GM18519 (cell line): ENCODE data around the gene NQO2.
"Not testable (repeated sequence)": the region's sequence is repeated elsewhere in the genome, so short reads cannot be mapped to it uniquely, and the experiment has no call there.

Experiments
- ATAC-seq: cut with Tn5 transposase; IDR thresholded peaks from one replicate; pipeline ENCODE4 v1.9.1; 2021; ENCODE audit warnings: mild to moderate bottlenecking, moderate library complexity; ENCODE audit not compliant: unreplicated experiment, low FRiP score

NQO2 gene

DNA sequence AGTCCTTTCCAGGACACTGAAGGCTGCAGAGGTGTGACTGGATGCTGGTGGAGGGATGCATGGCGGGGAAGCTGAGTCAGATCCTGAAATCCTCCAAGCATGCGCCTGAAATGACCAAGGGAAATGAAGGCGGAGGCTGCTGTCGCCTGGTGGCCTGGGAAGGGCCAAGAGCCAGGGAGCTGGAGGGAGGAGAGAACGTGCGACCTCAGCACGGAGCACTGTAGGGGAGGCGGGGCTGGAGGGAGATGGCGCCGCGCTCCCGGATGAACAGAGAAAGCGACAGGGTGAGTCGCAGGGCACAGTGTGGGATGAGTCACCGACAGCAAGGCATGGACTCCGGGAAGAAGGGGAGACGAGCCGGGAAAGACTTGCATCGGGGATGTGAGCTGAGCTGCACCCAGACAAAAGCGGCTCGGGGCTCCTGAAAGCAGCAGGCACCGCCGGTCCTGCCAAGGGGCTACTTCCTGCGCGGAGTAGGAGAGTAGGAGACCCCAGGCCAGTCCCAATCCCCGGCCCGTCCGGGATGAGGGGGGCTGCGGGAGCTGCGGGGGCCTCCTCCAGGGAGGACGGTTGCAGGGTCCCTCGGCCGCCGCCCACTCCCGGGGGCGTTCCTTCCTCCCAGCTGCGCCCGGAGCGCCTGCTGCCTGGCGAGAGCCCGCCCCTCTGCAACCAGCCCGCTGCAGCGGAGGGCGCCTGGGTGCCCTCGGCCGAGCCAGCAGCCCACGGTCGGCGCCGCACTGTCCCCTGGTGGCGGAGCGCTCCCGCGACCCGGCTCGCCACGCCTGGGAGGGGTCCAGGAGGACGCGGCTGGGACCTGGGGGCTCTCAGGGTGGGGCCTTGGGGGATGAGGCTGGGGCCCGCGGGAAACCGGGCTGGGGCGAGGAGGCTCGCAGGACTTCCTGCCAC is 11.0 kb upstream of the NQO2 start:
- peak; percentile 43 for ATAC-seq

DNA sequence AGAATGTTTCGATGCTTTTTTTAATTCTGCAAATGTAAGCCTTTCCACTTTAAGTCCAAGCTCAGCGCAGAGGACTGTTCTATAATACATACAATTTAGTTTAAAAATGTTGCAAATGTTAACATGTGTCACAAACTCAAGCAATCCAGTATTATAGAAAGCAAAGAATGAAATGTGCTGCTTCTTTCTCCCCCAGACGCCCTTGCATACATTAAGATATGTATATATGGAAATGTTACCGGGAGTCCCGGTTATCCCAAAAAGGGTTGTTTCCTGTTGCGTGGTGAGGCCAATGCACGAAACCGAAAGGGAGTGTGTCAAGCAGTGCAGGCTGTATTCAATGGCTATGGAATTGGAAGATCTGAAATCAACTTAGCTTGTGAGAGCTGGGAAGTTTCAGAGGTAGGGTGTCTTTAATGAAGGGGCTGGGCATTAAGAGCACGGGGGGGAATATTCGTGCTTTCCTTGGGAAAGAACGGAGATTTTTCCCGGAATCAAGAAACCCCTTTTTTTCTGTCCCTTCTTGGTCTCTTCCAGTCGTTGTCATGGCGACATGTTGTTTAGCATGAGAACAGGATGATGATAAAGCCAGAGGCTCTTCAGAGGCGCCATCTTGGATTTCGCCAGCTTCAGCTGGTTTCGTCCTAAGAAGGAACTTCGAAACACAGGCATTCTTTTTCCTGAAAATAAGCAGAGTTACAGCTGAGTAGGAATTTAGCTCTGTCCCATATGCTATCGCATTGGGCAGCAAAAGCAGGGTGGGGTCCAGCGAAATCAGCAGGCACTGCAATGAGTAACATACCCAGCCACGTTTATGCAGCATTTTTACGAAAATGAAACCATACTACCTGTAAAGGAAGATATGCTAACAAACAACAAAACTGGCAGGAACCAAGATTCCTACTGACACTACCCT is 10.1 kb upstream of the NQO2 start:
- ATAC-seq: peak; percentile 46

DNA sequence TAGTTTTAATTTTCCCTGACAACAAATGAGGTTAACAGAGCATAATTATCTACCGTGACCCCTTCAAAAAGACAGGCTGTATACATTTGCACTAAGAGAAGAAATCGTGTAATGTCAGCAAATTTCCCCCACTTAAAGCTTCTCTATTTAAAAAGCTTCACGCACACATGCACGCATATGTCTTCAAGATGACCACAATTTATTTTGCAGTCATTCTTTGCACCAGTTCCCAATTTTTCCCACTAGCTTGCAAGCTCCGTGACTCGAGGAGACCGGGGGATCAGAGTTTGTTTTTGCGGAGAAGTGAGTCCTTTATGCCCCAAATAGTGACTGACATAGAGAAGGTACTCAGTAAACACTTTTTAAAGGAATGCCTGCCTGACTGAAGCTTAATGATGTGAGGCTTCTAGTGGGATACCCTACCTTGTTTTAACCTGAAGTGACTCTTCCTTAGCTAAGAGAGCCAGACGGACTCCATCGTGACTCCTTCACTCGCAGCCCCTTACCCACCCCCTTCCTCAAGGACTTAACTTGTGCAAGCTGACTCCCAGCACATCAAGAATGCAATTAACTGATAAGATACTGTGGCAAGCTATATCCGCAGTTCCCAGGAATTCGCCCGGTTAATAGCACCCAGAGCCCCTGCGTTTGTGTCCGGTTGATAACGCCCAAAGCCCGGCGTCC is 9.3 kb upstream of the NQO2 start:
- ATAC-seq: no peak

DNA sequence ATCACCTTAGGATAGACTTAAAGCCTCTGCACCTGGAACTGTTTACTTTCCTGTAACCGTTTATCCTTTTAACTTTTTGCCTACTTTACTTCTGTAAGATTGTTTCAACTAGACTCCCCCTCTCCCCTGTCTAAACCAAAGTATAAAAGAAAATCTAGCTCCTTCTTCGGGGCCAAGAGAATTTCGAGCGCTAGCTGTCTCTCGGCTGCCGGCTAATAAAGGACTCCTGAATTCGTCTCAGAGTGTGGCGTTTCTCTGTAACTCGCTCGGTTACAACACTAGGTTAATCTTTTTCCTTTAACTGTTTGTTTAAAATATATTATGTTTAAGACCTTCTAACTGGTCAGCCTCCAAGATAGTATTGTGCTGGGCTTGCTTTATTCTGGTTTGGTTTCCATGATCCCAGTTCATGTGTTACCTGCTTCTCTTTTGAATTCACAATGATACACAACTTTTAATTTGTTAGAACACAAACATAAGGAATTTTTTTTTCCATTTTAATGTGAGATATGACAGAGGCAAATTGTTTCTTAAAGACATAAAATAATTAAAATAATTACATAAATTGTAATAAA is 8.7 kb upstream of the NQO2 start:
- ATAC-seq: no peak

DNA sequence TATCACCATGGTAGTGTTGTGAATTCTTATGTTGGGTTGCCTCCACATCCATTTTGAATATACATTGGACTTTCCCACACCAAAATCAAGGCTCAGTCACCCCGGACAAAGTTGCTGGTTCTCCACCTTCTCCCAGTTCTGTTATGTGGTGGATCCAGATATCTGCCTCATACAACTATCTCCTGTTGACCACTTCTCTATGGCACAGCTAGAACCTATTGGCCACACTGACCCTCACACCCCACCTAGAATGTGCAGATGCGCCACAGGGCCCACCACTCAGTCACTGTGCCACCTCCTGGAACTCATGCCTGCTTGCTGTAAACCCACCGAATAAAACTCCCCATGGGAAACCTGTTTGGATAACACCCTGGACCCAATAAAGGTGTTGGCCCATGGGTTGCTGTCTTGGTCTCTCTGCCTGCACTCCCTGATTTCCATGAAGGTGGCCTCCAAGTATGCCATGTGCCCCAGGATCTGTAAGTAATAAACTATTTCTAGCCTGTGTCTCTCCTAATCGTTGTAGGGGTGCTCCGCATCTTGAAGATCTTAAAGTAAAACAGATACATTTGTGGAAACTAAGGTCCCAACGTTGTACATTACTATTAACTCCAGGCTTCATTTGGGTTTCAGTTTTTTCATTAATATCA is 7.2 kb upstream of the NQO2 start:
- no peak for ATAC-seq

DNA sequence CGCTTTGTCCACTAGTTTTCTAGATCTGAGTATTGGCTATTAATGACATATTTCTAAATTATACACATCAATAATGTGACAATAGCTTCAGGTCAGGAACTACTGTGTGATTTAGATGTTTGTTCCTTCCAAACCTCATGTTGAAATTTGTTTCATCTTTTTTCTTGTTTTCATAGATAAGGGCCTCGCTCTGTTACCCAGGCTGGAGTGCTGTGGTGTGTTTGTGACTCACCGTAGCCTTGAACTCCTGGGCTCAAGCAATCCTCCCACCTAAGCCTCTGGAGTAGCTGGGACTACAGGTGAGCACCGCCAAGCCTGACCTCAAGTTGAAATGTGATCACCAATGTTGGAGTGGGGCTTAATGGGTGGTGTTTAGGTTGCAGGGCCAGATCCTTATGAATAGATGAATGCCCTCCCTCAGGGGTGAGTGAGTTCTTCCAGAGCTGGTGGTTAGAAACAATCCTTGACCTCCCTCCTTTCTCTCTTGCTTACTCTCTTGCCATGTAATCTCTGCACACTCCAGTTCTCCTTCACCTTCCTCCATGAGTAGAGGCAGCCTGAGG is 5.9 kb upstream of the NQO2 start:
- no peak for ATAC-seq

DNA sequence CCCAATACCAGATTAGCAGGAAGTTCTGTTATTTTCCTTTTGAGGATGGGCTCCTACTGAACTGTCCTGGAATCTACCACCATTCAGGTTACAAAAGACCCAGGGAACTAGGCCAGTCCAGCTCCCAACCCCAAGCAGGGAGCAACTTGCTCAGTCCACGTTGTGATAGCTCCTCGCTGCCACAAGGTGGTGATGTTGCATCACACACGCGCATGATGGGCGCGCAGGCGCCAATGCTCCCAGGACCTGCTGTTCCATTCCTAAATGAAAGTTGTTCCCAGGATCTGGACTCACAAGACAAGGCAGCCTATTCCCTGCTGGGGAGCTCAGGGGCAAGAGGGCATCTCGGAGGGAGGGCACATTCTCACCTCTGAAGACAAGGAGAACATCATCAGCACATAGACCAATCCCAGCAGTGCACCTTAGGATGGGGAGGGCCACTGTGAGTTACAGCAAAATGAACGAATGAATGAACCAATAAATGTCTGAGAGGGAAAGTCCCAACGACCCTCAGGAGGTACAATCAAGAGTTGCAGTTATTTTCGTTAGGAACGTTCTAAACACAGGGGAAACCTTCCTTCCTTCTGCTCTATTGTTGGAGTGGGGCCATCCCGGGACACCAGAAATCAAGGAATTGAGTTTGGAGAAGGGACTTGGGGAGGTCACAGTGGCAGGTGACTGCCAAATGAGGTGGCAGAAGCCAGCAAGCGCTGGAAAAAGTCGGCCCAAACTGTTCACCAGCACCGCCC is 1.3 kb upstream of the NQO2 start:
- not testable (repeated sequence) for ATAC-seq

DNA sequence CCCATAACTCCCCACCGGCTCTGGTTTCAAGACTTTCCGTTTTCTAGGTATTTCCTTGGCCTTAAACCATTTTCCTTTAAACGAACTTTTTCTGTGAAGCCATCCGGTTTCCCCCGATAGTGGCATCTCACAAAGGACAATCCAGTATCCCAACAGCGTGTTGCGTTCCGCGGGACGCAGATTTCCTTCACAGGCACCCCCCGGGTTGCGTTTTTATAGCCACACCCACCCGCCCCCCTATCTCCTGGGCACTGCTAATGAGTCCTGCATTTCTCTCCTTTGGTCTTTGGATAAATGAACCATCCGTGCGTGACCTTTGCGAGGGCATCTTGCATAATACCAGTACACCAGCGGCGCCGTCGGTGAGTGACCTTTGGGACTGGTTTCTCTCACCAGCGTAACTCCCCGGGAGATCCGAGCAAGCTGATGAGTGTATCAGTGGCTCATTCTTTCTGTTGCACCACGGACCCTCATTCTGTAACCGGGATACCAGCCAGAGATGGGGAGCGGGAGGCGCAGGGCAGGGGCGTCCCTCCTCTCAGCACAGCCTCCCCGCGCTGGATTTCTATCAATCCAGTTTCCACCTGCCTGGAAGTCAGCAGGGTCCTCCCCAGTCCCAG is 586 bp upstream of the NQO2 start:
- no peak for ATAC-seq

DNA sequence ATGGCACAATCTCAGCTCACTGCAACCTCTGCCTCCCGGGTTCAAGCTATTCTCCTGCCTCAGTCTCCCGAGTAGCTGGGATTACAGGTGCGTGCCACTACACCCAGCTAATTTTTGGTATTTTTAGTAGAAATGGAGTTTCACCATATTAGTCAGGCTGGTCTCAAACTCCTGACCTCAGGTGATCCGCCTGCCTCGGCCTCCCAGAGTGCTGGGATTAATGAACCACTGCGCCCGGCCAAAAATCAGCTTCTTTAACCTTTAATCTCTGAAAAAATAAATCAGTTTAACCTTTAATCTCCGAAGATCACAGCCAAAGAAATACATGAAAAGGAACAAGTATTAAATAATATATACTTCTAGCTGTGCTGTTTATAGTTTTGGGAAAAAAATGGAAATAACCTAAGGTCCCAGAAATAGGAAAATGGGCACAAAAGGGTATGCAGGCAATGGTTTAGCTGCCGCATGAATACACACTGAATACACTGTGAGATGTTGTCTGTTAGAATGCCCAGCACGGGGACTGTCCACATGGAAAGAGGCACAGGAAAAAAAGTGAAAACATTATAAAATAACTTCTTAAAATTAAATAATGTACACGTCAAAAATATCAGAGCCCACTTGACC is 1.6 kb downstream of the NQO2 start:
- no peak for ATAC-seq

DNA sequence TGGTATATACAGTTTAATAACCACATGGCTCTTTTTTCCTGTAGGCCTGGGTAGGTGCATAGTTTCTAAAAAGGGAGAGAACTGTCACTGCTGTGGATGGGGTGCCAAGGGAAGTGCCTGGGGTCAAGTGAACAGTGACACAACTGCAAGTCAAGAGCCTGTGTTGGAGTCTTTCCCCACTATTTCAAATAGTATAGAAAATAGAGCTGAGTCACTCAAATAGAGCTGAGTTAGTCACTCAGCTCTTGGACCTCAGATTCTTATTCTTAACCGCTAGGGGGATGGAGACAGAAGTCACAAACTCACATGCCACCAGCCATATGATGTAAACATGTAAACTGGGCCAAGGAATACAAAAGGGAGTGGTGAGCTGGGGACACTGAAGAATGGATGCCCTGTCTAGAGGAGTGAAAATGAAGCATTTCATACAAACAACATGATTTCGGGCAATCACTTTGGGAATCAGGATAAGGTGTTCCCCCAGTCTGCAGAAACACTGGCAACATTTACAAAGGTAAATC is 2.1 kb downstream of the NQO2 start:
- no peak for ATAC-seq

DNA sequence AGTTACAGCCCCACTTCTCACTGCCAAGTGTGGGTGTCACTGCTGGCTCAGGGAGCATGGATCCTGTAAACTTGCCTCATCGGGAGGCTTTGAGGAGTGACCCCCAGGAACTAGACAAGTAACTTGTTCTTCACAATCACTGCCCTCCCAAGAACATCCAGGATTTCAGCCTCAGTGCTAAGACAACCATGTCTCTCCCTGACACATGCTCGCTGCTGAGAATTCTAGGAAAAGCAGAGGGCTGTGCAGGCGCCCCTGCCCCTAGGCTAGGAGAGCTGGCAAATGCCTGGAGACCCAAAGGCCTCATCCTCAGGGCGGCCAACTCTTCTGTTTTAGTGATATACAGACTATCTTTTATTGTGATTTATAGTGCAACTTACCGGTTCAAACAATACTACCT is 3.5 kb downstream of the NQO2 start:
- not testable (repeated sequence) for ATAC-seq

DNA sequence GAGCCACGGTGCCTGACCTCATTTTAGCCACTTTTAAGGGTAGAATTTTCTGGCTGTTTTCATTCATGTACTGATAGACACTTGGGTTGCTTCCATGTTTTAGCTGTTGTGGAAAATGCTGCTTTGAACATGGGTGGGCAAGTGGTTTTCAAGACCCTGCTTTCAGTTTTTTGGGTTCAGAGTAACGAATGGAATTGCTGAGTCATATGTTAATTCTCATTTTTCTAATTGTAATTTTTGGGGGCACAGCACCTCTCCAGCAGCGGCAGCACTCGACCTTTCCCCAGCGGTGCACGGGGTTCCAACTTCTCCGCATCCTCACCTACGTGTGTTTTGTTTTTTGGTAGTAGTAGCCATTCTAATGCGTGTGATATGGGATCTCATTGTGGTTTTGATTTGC is 5.4 kb downstream of the NQO2 start:
- ATAC-seq: no peak

DNA sequence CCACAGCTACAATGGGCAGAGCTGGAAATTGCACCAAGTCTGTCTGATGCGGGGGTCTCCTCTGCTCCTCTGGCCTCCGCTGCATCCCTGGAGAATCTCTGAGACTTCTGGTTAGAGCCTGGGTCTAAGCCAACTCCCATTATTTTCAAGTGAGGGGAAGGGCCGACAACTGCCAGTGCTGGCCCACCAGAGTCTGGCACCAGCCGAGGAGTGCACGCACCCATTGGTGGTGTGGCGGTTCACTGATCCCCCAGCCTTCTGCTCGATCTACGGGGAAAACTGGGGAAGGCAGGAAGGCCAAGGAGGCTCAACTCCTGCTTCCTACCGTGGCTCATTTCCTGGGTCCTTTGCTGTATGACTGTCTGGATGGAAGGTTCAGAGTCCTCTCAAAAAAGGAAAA is 6.2 kb downstream of the NQO2 start:
- ATAC-seq: no peak

DNA sequence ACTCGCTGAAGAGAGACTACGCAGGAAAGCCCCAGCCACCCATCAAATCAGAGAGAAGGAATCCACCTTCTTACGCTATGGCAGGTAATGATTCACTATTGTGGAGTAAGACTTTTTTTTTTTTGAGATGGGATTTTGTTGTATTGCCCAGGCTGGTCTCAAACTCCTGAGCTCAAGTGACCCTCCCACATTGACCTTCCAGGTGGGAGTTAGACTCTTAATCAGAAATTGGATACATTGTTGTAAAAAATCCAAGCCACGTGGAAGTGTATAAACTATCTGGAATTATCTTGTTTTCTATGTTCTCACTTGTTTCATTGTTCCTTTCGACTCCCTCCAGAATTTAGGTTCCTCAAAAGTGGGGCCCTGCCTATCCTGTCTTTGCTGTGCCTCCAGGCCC is 6.8 kb downstream of the NQO2 start:
- ATAC-seq: no peak

DNA sequence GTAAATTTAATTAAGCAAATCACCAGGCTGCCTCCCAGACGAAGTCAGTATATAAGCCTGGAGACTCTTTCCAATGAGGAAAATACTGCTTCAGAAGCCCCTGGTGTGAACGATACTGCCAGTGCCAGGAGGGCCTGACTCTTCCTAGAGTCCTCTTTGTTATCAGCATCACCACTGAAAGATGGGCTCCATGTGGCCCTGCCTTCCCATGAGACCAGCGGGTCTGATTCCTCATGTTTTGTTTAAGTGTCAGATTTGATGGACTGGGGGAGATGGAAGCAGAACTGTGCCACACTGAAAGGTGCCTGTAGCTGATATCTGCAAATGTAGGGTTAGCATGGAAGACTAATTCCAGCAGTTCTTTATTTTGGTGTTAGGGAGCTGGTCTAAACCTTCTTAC is 7.9 kb downstream of the NQO2 start:
- no peak for ATAC-seq

DNA sequence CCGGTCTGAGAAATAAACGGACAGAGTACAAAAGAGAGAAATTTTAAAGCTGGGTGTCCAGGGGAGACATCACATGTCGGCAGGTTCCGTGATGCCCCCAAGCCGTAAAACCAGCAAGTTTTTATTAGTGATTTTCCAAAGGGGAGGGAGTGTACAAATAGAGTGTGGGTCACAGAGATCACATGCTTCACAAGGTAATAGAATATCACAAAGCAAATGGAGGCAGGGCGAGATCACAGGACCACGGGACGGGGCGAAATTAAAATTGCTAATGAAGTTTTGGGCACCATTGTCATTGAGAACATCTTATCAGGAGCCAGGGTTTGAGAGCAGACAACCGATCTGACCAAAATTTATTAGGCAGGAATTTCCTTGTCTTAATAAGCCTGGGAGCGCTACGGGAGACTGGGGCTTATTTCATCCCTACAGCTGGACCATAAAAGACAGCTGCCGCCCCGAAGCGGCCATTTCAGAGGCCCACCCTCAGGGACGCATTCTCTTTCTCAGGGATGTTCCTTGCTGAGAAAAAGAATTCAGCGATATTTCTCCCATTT is 9.1 kb downstream of the NQO2 start:
- ATAC-seq: not testable (repeated sequence)

DNA sequence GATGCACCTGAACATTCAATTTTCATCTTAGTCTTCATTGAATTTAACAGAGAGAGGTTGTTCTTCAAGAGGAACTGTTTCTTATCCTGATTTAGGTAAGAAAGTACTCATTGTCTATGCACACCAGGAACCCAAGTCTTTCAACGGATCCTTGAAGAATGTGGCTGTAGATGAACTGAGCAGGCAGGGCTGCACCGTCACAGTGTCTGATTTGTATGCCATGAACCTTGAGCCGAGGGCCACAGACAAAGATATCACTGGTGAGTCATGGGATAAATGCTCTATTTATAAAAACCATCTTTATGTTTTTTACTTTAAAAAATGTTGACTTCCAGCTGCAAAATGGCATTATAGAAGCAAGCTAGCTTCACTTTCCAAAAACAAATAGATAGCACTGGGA is 10.2 kb downstream of the NQO2 start:
- no peak for ATAC-seq

DNA sequence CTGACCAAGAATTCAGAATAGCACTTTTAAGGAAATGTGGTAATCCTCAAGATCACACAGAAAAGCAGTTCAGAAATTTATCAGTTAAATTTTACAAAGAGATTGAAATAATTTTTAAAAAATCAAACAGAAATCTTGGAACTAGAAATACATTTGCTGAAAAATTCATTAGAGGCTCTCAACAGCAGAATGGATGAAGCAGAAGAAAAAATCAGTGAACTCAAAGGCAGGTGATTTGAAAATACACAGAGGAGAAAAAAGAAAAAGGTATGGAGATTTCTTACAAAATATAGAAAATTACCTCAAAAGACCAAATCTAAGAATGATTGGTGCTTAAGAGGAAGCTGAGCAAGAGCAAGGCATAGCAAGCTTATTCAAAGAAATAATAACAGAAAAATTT is 11.5 kb downstream of the NQO2 start:
- ATAC-seq: no peak
